ENCODE measurements around the gene SYNPR. TPM values are rescaled to one million over a fixed set of nuclear protein-coding genes. Genes with fewer than 3 reads are reported as not detected.

Gene SYNPR
- total RNA-seq, 1 experiment from 2014 or later, result not detected

DNA sequence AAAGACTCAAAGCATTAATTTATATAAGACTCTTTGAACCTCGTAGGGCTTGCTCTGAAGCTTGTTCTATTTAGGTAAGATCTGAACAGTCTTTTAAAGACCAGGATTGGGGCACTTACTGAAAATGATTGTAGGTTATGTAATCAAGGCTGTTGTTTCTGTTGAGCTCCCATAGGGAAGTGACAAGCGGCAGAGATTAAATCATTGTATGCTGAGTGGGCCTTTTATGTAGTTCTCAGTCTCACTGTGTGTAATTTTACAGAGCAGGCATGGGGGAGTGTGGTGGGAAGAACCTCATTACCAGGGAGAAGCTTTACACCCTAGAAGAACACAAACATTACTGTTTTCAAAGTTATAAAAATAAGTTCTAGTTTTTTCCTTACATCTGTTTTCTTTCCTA is 214.4 kb downstream of the SYNPR start:
- no peaks in the 10 kb centered on the region for H3K27me3 ChIP-seq
- no peak overlapping the region for H3K27ac ChIP-seq
- no peak for DNase-seq
- no peaks in the 10 kb centered on the region for H3K4me1 ChIP-seq
- no peaks in the 10 kb centered on the region for H3K9me3 ChIP-seq (replicated peaks)
- no peaks in the 10 kb centered on the region for H3K36me3 ChIP-seq
- H3K4me3 ChIP-seq, result no peak overlapping the region

DNA sequence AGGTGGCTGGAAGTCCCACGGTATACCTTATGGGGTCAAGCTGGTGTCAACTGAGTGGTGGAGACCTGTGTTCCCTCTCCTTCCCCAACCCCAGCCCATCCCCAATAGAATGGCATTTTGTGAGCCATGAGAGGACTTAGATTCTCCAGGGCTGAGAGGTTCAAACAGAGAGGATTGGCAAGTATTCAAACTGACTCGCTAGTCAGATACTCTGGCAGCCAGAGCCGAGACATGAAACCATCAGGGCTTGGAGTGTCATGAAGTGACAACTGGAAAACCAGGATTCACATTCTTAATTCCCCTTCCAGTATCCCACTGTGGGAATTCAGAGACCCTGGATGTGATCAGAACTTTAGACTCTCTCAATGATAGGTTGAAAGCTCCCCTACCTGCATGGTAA is 215.0 kb downstream of the SYNPR start:
- Histone ChIP-seq H3K4me3 (no peak overlapping the region), H3K27ac (no peak overlapping the region), H3K27me3 (no peaks in the 10 kb centered on the region), H3K4me1 (no peaks in the 10 kb centered on the region), H3K36me3 (no peaks in the 10 kb centered on the region), H3K9me3 (replicated peaks) (no peaks in the 10 kb centered on the region)
- DNase-seq, result no peak

DNA sequence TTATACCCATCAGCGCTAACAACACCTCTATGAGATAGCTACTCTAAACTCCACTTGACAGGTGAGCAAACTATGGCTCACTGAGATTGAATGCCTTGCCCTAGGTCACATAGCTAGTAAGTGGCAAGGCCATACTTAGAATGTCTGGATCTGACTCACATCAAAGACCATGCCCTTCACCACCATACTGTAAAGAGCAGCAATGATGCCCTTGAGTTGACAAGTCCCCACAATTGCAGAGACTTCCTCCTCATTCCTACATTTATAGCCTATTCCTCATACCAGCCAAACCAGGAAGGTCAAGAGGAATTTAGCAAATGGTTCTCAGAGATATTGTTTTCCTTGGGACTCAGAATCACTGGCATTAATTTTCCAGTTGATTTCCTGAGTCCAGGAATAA is 216.5 kb downstream of the SYNPR start:
- Histone ChIP-seq H3K27me3 (no peaks in the 10 kb centered on the region), H3K9me3 (replicated peaks) (no peaks in the 10 kb centered on the region), H3K4me3 (no peak overlapping the region), H3K36me3 (no peaks in the 10 kb centered on the region), H3K27ac (no peak overlapping the region), H3K4me1 (no peaks in the 10 kb centered on the region)
- no peak for DNase-seq

DNA sequence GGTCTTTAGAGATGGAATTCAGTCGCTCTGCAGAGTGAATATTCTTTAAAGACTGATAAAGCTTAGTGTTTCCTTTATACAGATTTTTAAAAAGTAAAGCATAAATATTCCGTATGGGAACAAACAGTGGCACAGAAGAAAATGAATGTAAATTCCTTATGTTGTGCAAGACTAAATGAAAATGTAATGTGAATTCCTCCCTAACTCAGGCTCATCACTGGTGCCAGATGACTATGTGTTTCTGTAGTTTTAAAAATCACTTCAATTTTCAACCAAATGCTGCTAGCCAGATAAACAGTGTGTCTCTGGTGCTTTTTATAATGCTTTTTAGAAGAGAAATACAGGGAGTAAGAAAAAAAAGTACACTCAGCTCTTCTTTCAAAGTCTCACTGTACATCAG is 219.5 kb downstream of the SYNPR start:
- H3K4me3 ChIP-seq, result no peak overlapping the region
- no peaks in the 10 kb centered on the region for H3K36me3 ChIP-seq
- no peaks in the 10 kb centered on the region for H3K4me1 ChIP-seq
- no peak overlapping the region for H3K27ac ChIP-seq
- no peaks in the 10 kb centered on the region for H3K9me3 ChIP-seq (replicated peaks)
- DNase-seq, result no peak
- no peaks in the 10 kb centered on the region for H3K27me3 ChIP-seq

DNA sequence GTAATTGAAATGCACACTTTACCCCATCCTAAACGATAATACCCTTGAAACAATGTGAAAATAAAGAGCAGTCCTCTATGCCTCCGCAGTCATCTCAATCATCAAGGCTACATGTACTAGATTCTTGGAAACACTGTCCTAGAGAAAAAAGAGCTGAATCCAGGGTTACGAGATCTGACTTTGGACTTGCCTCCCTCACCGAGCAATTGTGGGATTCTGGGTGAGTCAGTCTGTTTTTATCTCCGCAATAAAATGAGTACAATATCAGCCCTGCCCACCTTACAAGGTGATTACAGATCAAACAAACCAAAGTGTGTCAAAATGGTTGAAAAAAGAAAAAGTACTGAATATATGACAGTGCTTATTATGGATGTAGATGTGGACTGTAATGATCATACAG is 222.1 kb downstream of the SYNPR start:
- Histone ChIP-seq H3K9me3 (replicated peaks) (no peaks in the 10 kb centered on the region), H3K27ac (no peak overlapping the region), H3K36me3 (no peaks in the 10 kb centered on the region), H3K4me3 (no peak overlapping the region), H3K27me3 (no peaks in the 10 kb centered on the region), H3K4me1 (no peaks in the 10 kb centered on the region)
- no peak for DNase-seq

GRCh38 chr3:63508305-63508704 is 230.2 kb downstream of the SYNPR start:
- H3K27me3 ChIP-seq, result no peaks in the 10 kb centered on the region
- no peak overlapping the region for H3K27ac ChIP-seq
- DNase-seq, result no peak
- H3K36me3 ChIP-seq, result no peaks in the 10 kb centered on the region
- no peaks in the 10 kb centered on the region for H3K9me3 ChIP-seq (replicated peaks)
- no peak overlapping the region for H3K4me3 ChIP-seq
- H3K4me1 ChIP-seq, result no peaks in the 10 kb centered on the region

DNA sequence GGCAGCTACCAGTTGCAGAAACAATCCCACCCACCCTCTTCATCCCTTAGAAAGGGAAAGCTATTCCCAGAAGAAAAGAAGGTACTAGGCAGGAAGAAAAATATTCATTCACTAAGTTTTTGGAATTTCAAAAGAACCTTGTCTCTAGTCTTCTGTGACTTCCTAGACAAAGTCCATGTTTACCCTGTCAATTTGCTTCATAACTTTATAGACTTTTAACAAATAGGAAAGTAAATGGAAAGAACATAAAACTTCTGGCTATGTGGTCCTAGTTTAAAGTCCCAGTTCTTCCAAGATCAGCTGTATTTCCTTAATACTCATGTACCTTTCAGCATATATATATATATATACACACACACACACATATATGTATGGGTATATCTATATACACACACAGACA is 230.7 kb downstream of the SYNPR start:
- Histone ChIP-seq H3K9me3 (replicated peaks) (no peaks in the 10 kb centered on the region), H3K4me1 (no peaks in the 10 kb centered on the region), H3K36me3 (no peaks in the 10 kb centered on the region), H3K27me3 (no peaks in the 10 kb centered on the region), H3K4me3 (no peak overlapping the region), H3K27ac (no peak overlapping the region)
- no peak for DNase-seq

DNA sequence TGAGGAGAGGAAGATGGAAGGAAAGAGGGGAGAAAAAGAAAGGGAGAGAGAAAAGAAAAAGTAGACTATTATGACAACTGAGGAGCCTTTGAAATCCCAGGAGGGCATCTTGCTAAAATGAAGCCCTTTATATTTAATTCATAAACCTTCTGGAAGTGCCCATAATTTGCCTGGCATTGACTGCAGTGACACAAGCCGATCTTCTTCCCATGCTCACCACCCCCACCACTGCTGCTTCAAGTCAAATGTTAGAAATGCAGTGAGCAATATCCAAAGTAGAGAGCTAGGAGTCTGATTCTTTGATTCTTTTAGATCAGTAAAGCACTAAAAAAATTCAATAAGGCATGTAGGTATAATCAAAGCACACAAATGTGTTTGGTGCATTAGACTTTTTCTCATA is 235.7 kb downstream of the SYNPR start:
- Histone ChIP-seq H3K27ac (no peak overlapping the region), H3K9me3 (replicated peaks) (no peaks in the 10 kb centered on the region), H3K4me1 (no peaks in the 10 kb centered on the region), H3K4me3 (no peak overlapping the region), H3K27me3 (no peaks in the 10 kb centered on the region), H3K36me3 (no peaks in the 10 kb centered on the region)
- DNase-seq, result no peak

- no peak for DNase-seq
- Histone ChIP-seq H3K9me3 (replicated peaks) (no peaks in the 10 kb centered on the region), H3K4me3 (no peak overlapping the region), H3K4me1 (no peaks in the 10 kb centered on the region), H3K36me3 (no peaks in the 10 kb centered on the region), H3K27me3 (no peaks in the 10 kb centered on the region), H3K27ac (no peak overlapping the region)
These were observed 236.6 kb downstream of the SYNPR start for GRCh38 chr3:63514678-63515077.

GRCh38 chr3:63519426-63519825 is 241.3 kb downstream of the SYNPR start:
- no peak overlapping the region for H3K27ac ChIP-seq
- H3K4me3 ChIP-seq, result no peak overlapping the region
- H3K27me3 ChIP-seq, result no peaks in the 10 kb centered on the region
- no peak for DNase-seq
- no peaks in the 10 kb centered on the region for H3K36me3 ChIP-seq
- no peaks in the 10 kb centered on the region for H3K4me1 ChIP-seq
- H3K9me3 ChIP-seq (replicated peaks), result no peaks in the 10 kb centered on the region

DNA sequence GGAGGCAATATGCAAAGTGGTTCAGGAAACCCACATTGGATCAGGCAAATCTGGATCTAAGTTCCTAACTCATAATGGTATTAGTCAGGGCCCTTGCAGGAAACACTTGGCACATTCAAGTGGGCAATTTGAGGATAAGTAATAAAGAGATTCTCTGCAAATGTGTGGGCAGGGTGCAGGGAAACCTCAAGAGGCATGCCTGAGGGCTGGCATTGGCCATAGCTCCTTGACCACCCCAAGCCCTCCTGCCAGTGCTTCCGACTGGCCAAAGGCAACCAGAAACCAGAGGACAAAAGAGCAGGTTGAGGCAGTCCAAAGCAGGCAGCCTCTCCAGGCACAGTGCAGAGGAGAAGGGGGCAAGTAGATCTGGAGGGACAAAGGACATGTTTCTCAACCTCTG is 243.5 kb downstream of the SYNPR start:
- DNase-seq, result no peak
- Histone ChIP-seq H3K9me3 (replicated peaks) (no peaks in the 10 kb centered on the region), H3K36me3 (no peaks in the 10 kb centered on the region), H3K4me1 (no peaks in the 10 kb centered on the region), H3K27me3 (no peaks in the 10 kb centered on the region), H3K4me3 (no peak overlapping the region), H3K27ac (no peak overlapping the region)

DNA sequence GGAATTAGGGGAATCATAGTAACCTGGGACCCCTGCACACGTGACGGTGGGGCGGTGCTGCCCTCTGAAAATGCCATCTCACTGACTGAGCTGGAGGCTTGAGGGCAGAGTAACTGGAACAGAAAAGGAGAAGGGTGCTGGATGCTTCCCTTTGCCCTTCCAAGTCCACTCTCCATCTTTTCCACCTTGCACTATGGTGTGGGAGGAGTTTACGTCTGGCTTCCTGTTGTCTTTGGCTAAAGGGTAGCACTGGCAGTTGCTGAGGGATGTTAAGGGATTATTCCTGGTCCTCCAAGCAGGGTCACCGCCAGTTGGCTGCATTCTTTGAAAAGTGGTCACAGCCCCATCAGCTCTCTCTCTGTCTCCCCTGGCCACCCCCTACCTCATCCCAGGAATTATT is 245.0 kb downstream of the SYNPR start:
- peak; percentile 1 to 6 for DNase-seq
- Histone ChIP-seq H3K27ac (no peak overlapping the region), H3K27me3 (no peaks in the 10 kb centered on the region), H3K4me3 (no peak overlapping the region), H3K4me1 (no peaks in the 10 kb centered on the region), H3K36me3 (no peaks in the 10 kb centered on the region), H3K9me3 (replicated peaks) (no peaks in the 10 kb centered on the region)

- Histone ChIP-seq H3K27ac (no peak overlapping the region), H3K9me3 (replicated peaks) (no peaks in the 10 kb centered on the region), H3K4me1 (no peaks in the 10 kb centered on the region), H3K4me3 (no peak overlapping the region), H3K36me3 (no peaks in the 10 kb centered on the region), H3K27me3 (no peaks in the 10 kb centered on the region)
- DNase-seq, result no peak
These were observed 250.4 kb downstream of the SYNPR start for GRCh38 chr3:63528325-63529000.

DNA sequence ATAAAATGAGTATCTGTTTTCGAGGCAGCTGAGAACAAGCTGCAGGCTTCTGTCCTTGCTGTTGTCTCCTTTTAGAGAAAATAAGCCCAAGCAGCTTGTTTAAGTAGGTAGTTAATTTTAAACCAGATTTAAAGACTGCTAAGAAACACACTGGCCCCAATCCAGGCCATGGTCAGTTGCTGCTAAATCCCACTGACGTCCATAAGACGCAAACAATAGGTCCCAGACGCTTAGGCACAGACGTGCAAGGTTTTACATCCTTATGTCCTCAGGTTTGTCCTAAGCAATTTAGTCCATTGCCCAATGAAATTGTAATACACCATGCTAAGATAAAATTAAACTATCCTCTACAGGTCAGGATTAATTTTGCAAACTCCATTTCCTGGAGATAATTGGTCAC is 254.4 kb downstream of the SYNPR start:
- Histone ChIP-seq H3K27ac (no peak overlapping the region), H3K9me3 (replicated peaks) (no peaks in the 10 kb centered on the region), H3K4me3 (no peak overlapping the region), H3K36me3 (no peaks in the 10 kb centered on the region), H3K27me3 (no peaks in the 10 kb centered on the region), H3K4me1 (no peaks in the 10 kb centered on the region)
- DNase-seq, result no peak

GRCh38 chr3:63538919-63539318 is 260.8 kb downstream of the SYNPR start:
- Histone ChIP-seq H3K4me3 (no peak overlapping the region), H3K4me1 (no peaks in the 10 kb centered on the region), H3K27me3 (no peaks in the 10 kb centered on the region), H3K36me3 (no peaks in the 10 kb centered on the region), H3K9me3 (replicated peaks) (no peaks in the 10 kb centered on the region), H3K27ac (no peak overlapping the region)
- no peak for DNase-seq

DNA sequence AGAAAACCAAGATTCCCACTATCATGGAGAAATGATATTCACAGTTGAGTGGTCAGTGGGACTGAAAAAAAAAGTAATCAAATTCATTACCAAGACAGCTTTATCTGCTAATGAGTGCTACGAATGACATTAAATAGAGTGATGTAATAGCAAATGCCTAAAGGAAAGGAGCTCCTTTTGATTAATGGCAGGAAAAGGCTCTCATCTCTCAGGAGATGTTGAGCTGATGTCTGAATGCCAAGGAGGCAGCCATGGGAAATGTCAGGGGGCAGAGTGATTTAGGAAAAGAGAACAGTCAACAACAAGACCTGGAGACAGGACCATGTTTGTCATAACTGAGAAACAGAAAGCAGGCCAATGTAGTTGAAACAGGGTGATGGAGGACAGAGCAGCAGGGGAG is 277.7 kb downstream of the SYNPR start:
- Histone ChIP-seq H3K27me3 (no peaks in the 10 kb centered on the region), H3K4me3 (no peak overlapping the region), H3K9me3 (replicated peaks) (no peaks in the 10 kb centered on the region), H3K27ac (no peak overlapping the region), H3K36me3 (no peaks in the 10 kb centered on the region), H3K4me1 (no peaks in the 10 kb centered on the region)
- no peak for DNase-seq
